GM18951 (cell line): ENCODE measurements around the gene BHLHA15.

Source experiments
- POLR2A ChIP-seq: IDR thresholded peaks from 4 replicates; pipeline ENCODE4 v1.6.1; 2011; ENCODE audit warnings: mild to moderate bottlenecking; ENCODE audit not compliant: insufficient read length, insufficient read depth; ENCODE audit errors: extremely low read depth
- in situ Hi-C: fragments of 300-500 bp; cut with MboI; formaldehyde crosslinking; loops from one replicate; pipeline ENCODE4 v1.12.0; 2022; ENCODE audit warnings: low sequenced_read_pairs, mixed read lengths, inconsistent platforms; ENCODE audit not compliant: unreplicated experiment

Gene BHLHA15

GRCh38 chr7:98211221-98211675 lies at the start of gene BHLHA15:
TSS of gene BHLHA15 (plus strand) at chr7:98211439. CDS start at chr7:98212310, 871 bp downstream.
- peak; percentile 29 for TF ChIP-seq POLR2A
- in situ Hi-C loops = no loop called here

- in situ Hi-C loops = loop anchor here (5.0 kb wide), 1 partner anchor 140 kb away; no protein-coding TSS in a partner anchor
- no peak for TF ChIP-seq POLR2A
Measured at GRCh38 chr7:98162758-98163157, 48.5 kb upstream of the BHLHA15 start.

GRCh38 chr7:98163269-98163668 lies 48.0 kb upstream of the BHLHA15 start:
- in situ Hi-C loops = loop anchor here (5.0 kb wide), 1 partner anchor 141 kb away; no protein-coding TSS in a partner anchor
- no peak for TF ChIP-seq POLR2A

GRCh38 chr7:98163704-98164494 lies 47.3 kb upstream of the BHLHA15 start:
- no peak for TF ChIP-seq POLR2A
- in situ Hi-C loops = loop anchor here (5.0 kb wide), 1 partner anchor 142 kb away; no protein-coding TSS in a partner anchor

GRCh38 chr7:98165827-98166667 lies 45.2 kb upstream of the BHLHA15 start:
- no peak for TF ChIP-seq POLR2A
- in situ Hi-C loops = no loop called here

GRCh38 chr7:98166668-98166970 lies 44.6 kb upstream of the BHLHA15 start:
- in situ Hi-C loops = no loop called here
- TF ChIP-seq POLR2A = no peak

- in situ Hi-C loops = no loop called here
- TF ChIP-seq POLR2A = no peak
Measured at GRCh38 chr7:98167653-98168052, 43.6 kb upstream of the BHLHA15 start.

- in situ Hi-C loops = no loop called here
- TF ChIP-seq POLR2A = no peak
Measured at GRCh38 chr7:98168181-98168903, 42.9 kb upstream of the BHLHA15 start.

GRCh38 chr7:98168904-98169621 lies 42.2 kb upstream of the BHLHA15 start:
- no peak for TF ChIP-seq POLR2A
- in situ Hi-C loops = no loop called here

- no peak for TF ChIP-seq POLR2A
- in situ Hi-C loops = no loop called here
Measured at GRCh38 chr7:98170966-98171365, 40.3 kb upstream of the BHLHA15 start.

- in situ Hi-C loops = no loop called here
- TF ChIP-seq POLR2A = no peak
Measured at GRCh38 chr7:98171449-98171848, 39.8 kb upstream of the BHLHA15 start.
